HepG2 (cell line): Measurements from ENCODE around the gene TOB1. TPM values are rescaled to one million over a fixed set of nuclear protein-coding genes. Genes with fewer than 3 reads are reported as not detected.

Experiments used
- ATF2 ChIP-seq: sonication (generic); formaldehyde crosslinking; IDR thresholded peaks from 2 replicates; pipeline ENCODE4 v1.4.0; 2020; ENCODE audit warnings: missing genetic modification reagents
- BCL3 ChIP-seq: sonication (generic); formaldehyde crosslinking; IDR thresholded peaks from 2 replicates; pipeline ENCODE4 v1.5.1; 2020; ENCODE audit warnings: mild to moderate bottlenecking, missing genetic modification reagents, moderate library complexity
- DR1 ChIP-seq: sonication (generic); formaldehyde crosslinking; IDR thresholded peaks from 2 replicates; pipeline ENCODE4 v1.8.0; 2021; ENCODE audit warnings: mild to moderate bottlenecking, missing genetic modification reagents, inconsistent platforms
- ELF3 ChIP-seq: IDR thresholded peaks from 2 replicates; pipeline ENCODE4 v1.6.1; 2016; ENCODE audit warnings: missing genetic modification reagents, missing compliant biosample characterization
- ERF ChIP-seq: IDR thresholded peaks from 2 replicates; pipeline ENCODE4 v1.6.1; 2018; ENCODE audit warnings: missing biosample characterization, missing genetic modification reagents
- FOXA3 ChIP-seq: IDR thresholded peaks from 2 replicates; pipeline ENCODE4 v1.6.1; 2016; ENCODE audit warnings: missing genetic modification reagents, missing compliant biosample characterization
- GLI4 ChIP-seq: sonication (generic); formaldehyde crosslinking; IDR thresholded peaks from 2 replicates; pipeline ENCODE4 v1.5.1; 2020; ENCODE audit warnings: missing genetic modification reagents, mild to moderate bottlenecking, moderate library complexity, borderline replicate concordance
- HOMEZ ChIP-seq: IDR thresholded peaks from 2 replicates; pipeline ENCODE4 v1.6.1; 2016; ENCODE audit warnings: low read depth
- ISL2 ChIP-seq: sonication (generic); formaldehyde crosslinking; IDR thresholded peaks from 2 replicates; pipeline ENCODE4 v1.5.0; 2020; ENCODE audit warnings: missing genetic modification reagents
- JUNB ChIP-seq: sonication (generic); formaldehyde crosslinking; IDR thresholded peaks from 2 replicates; pipeline ENCODE4 v1.8.0; 2022; ENCODE audit warnings: missing genetic modification reagents, mild to moderate bottlenecking, borderline replicate concordance
- KDM4B ChIP-seq: sonication (generic); formaldehyde crosslinking; IDR thresholded peaks from 2 replicates; pipeline ENCODE4 v1.4.0; 2020; ENCODE audit warnings: missing genetic modification reagents
- MAFK ChIP-seq, 2 experiments: IDR thresholded peaks in 1 of 2; conservative IDR thresholded peaks in 1 of 2; 2 replicates each; pipeline ENCODE4 v1.6.1; 2011; ENCODE audit warnings: improper control_type of control experiment in 2 of 2, low read length in 2 of 2
- NONO ChIP-seq, 2 experiments: fragments of 450-650 bp in 1 of 2; sonication (generic) in 1 of 2; formaldehyde crosslinking in 1 of 2; IDR thresholded peaks in 1 of 2; conservative IDR thresholded peaks in 1 of 2; 2 replicates each; pipeline versions ENCODE4 v1.6.1 to v1.8.0; 2017 to 2022; ENCODE audit warnings: mild to moderate bottlenecking in 1 of 2, missing genetic modification reagents in 1 of 2, moderate library complexity in 1 of 2
- NRL ChIP-seq: sonication (generic); formaldehyde crosslinking; IDR thresholded peaks from 2 replicates; pipeline ENCODE4 v1.5.0; 2020; ENCODE audit warnings: missing genetic modification reagents, mild to moderate bottlenecking, moderate library complexity, borderline replicate concordance
- PITX1 ChIP-seq: sonication (generic); formaldehyde crosslinking; IDR thresholded peaks from 2 replicates; pipeline ENCODE4 v1.5.1; 2020; ENCODE audit warnings: mild to moderate bottlenecking, missing genetic modification reagents
- PTBP1 ChIP-seq: fragments of 200-400 bp; formaldehyde crosslinking; IDR thresholded peaks from 2 replicates; pipeline ENCODE4 v1.6.1; 2018; ENCODE audit warnings: low read length, low read depth; ENCODE audit not compliant: poor library complexity, severe bottlenecking
- SMC3 ChIP-seq: IDR thresholded peaks from 2 replicates; pipeline ENCODE4 v1.6.1; 2011; ENCODE audit warnings: low read length, improper control_type of control experiment
- SNAPC5 ChIP-seq: sonication (generic); formaldehyde crosslinking; IDR thresholded peaks from 2 replicates; pipeline ENCODE4 v1.8.1; 2023; ENCODE audit warnings: mild to moderate bottlenecking, missing genetic modification reagents, borderline replicate concordance
- TAF1 ChIP-seq: sonication (generic); formaldehyde crosslinking; IDR thresholded peaks from 2 replicates; pipeline ENCODE4 v1.4.0; 2020; ENCODE audit warnings: missing genetic modification reagents
- THAP11 ChIP-seq: IDR thresholded peaks from 2 replicates; pipeline ENCODE4 v1.6.1; 2016; ENCODE audit warnings: missing biosample characterization, missing genetic modification reagents
- ZNF24 ChIP-seq: fragments of 450-650 bp; IDR thresholded peaks from 2 replicates; pipeline ENCODE4 v1.6.1; 2017; ENCODE audit warnings: antibody characterized with exemption, mild to moderate bottlenecking
- ZNF639 ChIP-seq: conservative IDR thresholded peaks from 2 replicates; pipeline ENCODE4 v1.6.1; 2018; ENCODE audit warnings: missing genetic modification reagents
- ZNF720 ChIP-seq: sonication (generic); formaldehyde crosslinking; IDR thresholded peaks from 2 replicates; pipeline ENCODE4 v1.4.0; 2020; ENCODE audit warnings: missing genetic modification reagents
- ZNF792 ChIP-seq: IDR thresholded peaks from 2 replicates; pipeline ENCODE4 v1.6.1; 2016
- polyA plus RNA-seq, 8 experiments: library from polyadenylated mRNA; depleted of rRNA in 3 of 8; stranded (reverse) in 7 of 8; unstranded in 1 of 8; fragments of >200 nt; fragmentation: Illumina TruSeq in 4 of 8; extraction: Trizol in 4 of 8; gene quantifications; 2 replicates each; pipeline versions ENCODE4 v1.2.1 to v1.2.3, GENCODE V29; 2011 to 2016; ENCODE audit warnings: low read depth in 4 of 8, missing spikeins in 1 of 8, mixed read lengths in 1 of 8; ENCODE audit not compliant: insufficient read depth in 1 of 8
- total RNA-seq, 5 experiments: library from RNA; depleted of rRNA; stranded (reverse); fragments of >200 nt; fragmentation: Illumina TruSeq; extraction: Trizol; gene quantifications; 2 replicates each; pipeline ENCODE4 v1.2.3, GENCODE V29; 2016; ENCODE audit warnings: low read depth in 1 of 5

The TOB1 gene
- total and polyA plus RNA-seq, 2 of the 13 experiments (the other 11 are each of a cell fraction or from before 2014, with no cell fraction given), result 21.9 to 57.7 TPM

- TF ChIP-seq ZNF639 (CRISPR knock-in tag), result 0 out of 2 replicates have a peak, but pooled peaks have one; percentile 40
- TF ChIP-seq GLI4 (CRISPR knock-in tag), result no peak; the same call in 1 of the 2 replicates
- TF ChIP-seq SNAPC5, result no peak; the same call in 1 of the 2 replicates
- TF ChIP-seq NRL (CRISPR knock-in tag), result peak; percentile 49; the same call in 1 of the 2 replicates
- TF ChIP-seq ELF3 (CRISPR knock-in tag), result peak; percentile 53; the same call in 1 of the 2 replicates
- 0 out of 2 replicates have a peak, but pooled peaks have one; percentile 28 for TF ChIP-seq DR1 (CRISPR knock-in tag)
- no peak for TF ChIP-seq ZNF24
- TF ChIP-seq ATF2 (CRISPR knock-in tag), result peak; percentile 36; the same call in 1 of the 2 replicates
- TF ChIP-seq ZNF792, result no peak; the same call in 1 of the 2 replicates
- TF ChIP-seq SMC3, result no peak
- TF ChIP-seq JUNB (CRISPR knock-in tag), result no peak
- TF ChIP-seq NONO (IDR thresholded peaks at IDR 0.05), result no peak
- TF ChIP-seq NONO (CRISPR knock-in tag; conservative IDR thresholded peaks at IDR 0.05), result peak; percentile 88
- TF ChIP-seq ZNF720 (CRISPR knock-in tag), result no peak
- no peak for TF ChIP-seq MAFK (conservative IDR thresholded peaks at IDR 0.05 in 1 of 2, IDR thresholded peaks at IDR 0.05 in 1 of 2; ENCODE audit: low read length in 2 of 2)
- TF ChIP-seq KDM4B, result no peak; the same call in 1 of the 2 replicates
- TF ChIP-seq ERF (CRISPR knock-in tag), result no peak
- TF ChIP-seq TAF1 (CRISPR knock-in tag), result peak; percentile 35; the same call in 1 of the 2 replicates
- TF ChIP-seq HOMEZ (CRISPR knock-in tag), result 0 out of 2 replicates have a peak, but pooled peaks have one; percentile 21
- no peak for TF ChIP-seq PTBP1
- TF ChIP-seq ISL2 (CRISPR knock-in tag), result no peak
- TF ChIP-seq FOXA3 (CRISPR knock-in tag), result peak; percentile 72
- peak; percentile 51; the same call in 1 of the 2 replicates for TF ChIP-seq THAP11 (CRISPR knock-in tag)
- no peak for TF ChIP-seq BCL3 (CRISPR knock-in tag)
- TF ChIP-seq PITX1 (CRISPR knock-in tag), result no peak; the same call in 1 of the 2 replicates
These were observed 39.3 kb upstream of the TOB1 start (continued) for GRCh38 chr17:50905460-50905803.
